Caco-2 (cell line): ENCODE data around the gene PPFIA1. TPM values are rescaled to one million over a fixed set of nuclear protein-coding genes. Genes with fewer than 3 reads are reported as not detected.

ENCODE experiments used
- BruUV-seq: library from RNA; stranded (reverse); fragments of 400-500 nt; replicated peaks from 2 replicates; lab custom pipeline; 2021; lab: Mats Ljungman, UMichigan
- CTCF ChIA-PET: fragments of 300-600 bp; sonication (Branson Sonifier 250); formaldehyde crosslinking; loops from one replicate; lab custom pipeline; 2022; ENCODE audit warnings: antibody characterized with exemption; lab: Charles Lee
- POLR2A ChIA-PET: fragments of 300-600 bp; sonication (Branson Sonifier 250); formaldehyde crosslinking; loops from one replicate; lab custom pipeline; 2022; ENCODE audit warnings: antibody characterized with exemption; lab: Charles Lee
- DNase-seq, 2 experiments: peaks; one replicate each; pipeline versions ENCODE4 v3.0.0 to v3.0.0-alpha.2; 2020 to 2022
- H3K27me3 ChIP-seq: replicated peaks from 2 replicates; pipeline ENCODE4 v1.6.0; 2011; ENCODE audit warnings: low read length; ENCODE audit not compliant: control insufficient read depth, insufficient read depth
- H3K36me3 ChIP-seq: 2 replicates; pipeline ENCODE4 v1.5.1; 2011; ENCODE audit warnings: low read length; ENCODE audit not compliant: control insufficient read depth, insufficient read depth
- H3K4me1 ChIP-seq: fragments of 250-450 bp; sonication (Bioruptor Pico); 2 replicates; pipeline ENCODE4 v1.5.1; 2020; ENCODE audit warnings: mild to moderate bottlenecking
- H3K4me3 ChIP-seq: 2 replicates; pipeline ENCODE4 v1.5.1; 2011; ENCODE audit warnings: low read depth, mild to moderate bottlenecking, control low read depth, low read length
- H3K9me3 ChIP-seq: fragments of 250-450 bp; sonication (Bioruptor Pico); 2 replicates; pipeline ENCODE4 v1.5.1; 2020; ENCODE audit warnings: mild to moderate bottlenecking, moderate library complexity
- H3K27ac Mint-ChIP-seq: one replicate; pipeline ENCODE4 v1.8.0; 2022; ENCODE audit warnings: mixed read lengths; ENCODE audit not compliant: unreplicated experiment
- H3K27me3 Mint-ChIP-seq: one replicate; pipeline ENCODE4 v1.8.0; 2022; ENCODE audit warnings: mixed read lengths; ENCODE audit not compliant: insufficient read depth, unreplicated experiment
- H3K36me3 Mint-ChIP-seq: one replicate; pipeline ENCODE4 v1.8.0; 2022; ENCODE audit warnings: mild to moderate bottlenecking, mixed read lengths; ENCODE audit not compliant: insufficient read depth, unreplicated experiment
- H3K4me1 Mint-ChIP-seq: one replicate; pipeline ENCODE4 v1.8.0; 2022; ENCODE audit warnings: low read depth, mixed read lengths; ENCODE audit not compliant: unreplicated experiment
- H3K4me3 Mint-ChIP-seq: one replicate; pipeline ENCODE4 v1.8.0; 2022; ENCODE audit warnings: mild to moderate bottlenecking, moderate library complexity, mixed read lengths; ENCODE audit not compliant: unreplicated experiment
- H3K9me3 Mint-ChIP-seq: one replicate; pipeline ENCODE4 v1.8.0; 2022; ENCODE audit warnings: mixed read lengths; ENCODE audit not compliant: unreplicated experiment
- CTCF ChIP-seq, 2 experiments: fragments of 200-600 bp in 1 of 2; IDR thresholded peaks; 1 replicate in 1 of 2; 2 replicates in 1 of 2; pipeline versions ENCODE4 v1.5.1 to v1.8.0; 2011 to 2022; ENCODE audit warnings: antibody characterized with exemption in 1 of 2, control low read depth in 1 of 2, inconsistent platforms in 1 of 2, low read depth in 1 of 2, low read length in 1 of 2, mild to moderate bottlenecking in 1 of 2, moderate library complexity in 1 of 2; ENCODE audit not compliant: insufficient read depth in 1 of 2, severe bottlenecking in 1 of 2, unreplicated experiment in 1 of 2
- intact Hi-C: fragments of 100-400 bp; cut with micrococcal nuclease; formaldehyde crosslinking; loops from one replicate; pipeline ENCODE4 v1.10.0; 2022; ENCODE audit not compliant: unreplicated experiment
- total RNA-seq: library from RNA; stranded (reverse); gene quantifications from 2 replicates; pipeline ENCODE4 v1.2.3, GENCODE V29; 2022

PPFIA1 gene
- total RNA-seq, 1 experiment from 2014 or later: 148 TPM

GRCh38 chr11:70348191-70348590 lies 77.7 kb downstream of the PPFIA1 start:
- H3K36me3 ChIP-seq: peaks cover 6% of the 10 kb centered on the region
- Mint-ChIP-seq H3K27ac (no peak overlapping the region), H3K9me3 (no peaks in the 10 kb centered on the region), H3K4me3 (no peak overlapping the region), H3K4me1 (no peaks in the 10 kb centered on the region), H3K36me3 (peaks cover 90% of the 10 kb centered on the region), H3K27me3 (no peaks in the 10 kb centered on the region)
- no peaks in the 10 kb centered on the region for H3K27me3 ChIP-seq
- H3K9me3 ChIP-seq: no peaks in the 10 kb centered on the region
- no peak for DNase-seq
- H3K4me1 ChIP-seq: no peaks in the 10 kb centered on the region
- intact Hi-C loops: no loop called here
- H3K4me3 ChIP-seq: no peak overlapping the region
- ChIA-PET CTCF (no interaction called here), POLR2A (no interaction called here)
- BruUV-seq: no TSS peak
- TF ChIP-seq CTCF (IDR thresholded peaks at IDR 0.05; ENCODE audit: insufficient read depth in 1 of 2, low read depth in 1 of 2, low read length in 1 of 2, severe bottlenecking in 1 of 2, unreplicated experiment in 1 of 2): no peak

GRCh38 chr11:70348608-70349007 lies 78.1 kb downstream of the PPFIA1 start:
- no peaks in the 10 kb centered on the region for H3K27me3 Mint-ChIP-seq

DNA sequence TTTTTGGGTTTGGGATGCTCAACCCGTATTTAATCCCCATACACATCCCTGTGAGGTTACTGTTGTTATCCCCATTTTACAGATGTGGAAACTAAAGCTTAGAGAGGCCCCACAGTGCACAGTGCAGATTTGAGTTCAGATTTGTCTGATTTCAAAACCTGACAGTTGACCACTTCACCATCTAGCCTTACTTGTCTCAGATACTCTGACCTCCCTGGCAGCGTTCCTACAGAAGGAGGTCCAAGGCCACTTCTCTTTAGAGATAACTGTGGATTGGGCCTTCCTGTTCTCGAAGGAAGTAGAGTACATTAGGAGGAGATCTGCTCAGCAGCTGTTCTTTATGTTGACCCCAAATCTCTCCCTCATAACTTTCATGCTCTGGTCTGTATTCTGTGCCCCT lies 81.2 kb downstream of the PPFIA1 start:
- no peaks in the 10 kb centered on the region for H3K27me3 ChIP-seq
- H3K4me3 Mint-ChIP-seq: no peak overlapping the region
- H3K36me3 ChIP-seq: peaks cover 8% of the 10 kb centered on the region; the same call in 1 of the 2 replicates
- H3K4me1 Mint-ChIP-seq: no peaks in the 10 kb centered on the region
- intact Hi-C loops: no loop called here
- POLR2A ChIA-PET: no interaction called here
- no peaks in the 10 kb centered on the region for H3K4me1 ChIP-seq
- peaks cover 95% of the 10 kb centered on the region for H3K36me3 Mint-ChIP-seq
- H3K4me3 ChIP-seq: no peak overlapping the region
- no TSS peak for BruUV-seq
- H3K9me3 Mint-ChIP-seq: no peaks in the 10 kb centered on the region
- no peaks in the 10 kb centered on the region for H3K27me3 Mint-ChIP-seq
- DNase-seq: no peak
- H3K9me3 ChIP-seq: no peaks in the 10 kb centered on the region
- no peak for TF ChIP-seq CTCF (IDR thresholded peaks at IDR 0.05; ENCODE audit: insufficient read depth in 1 of 2, low read depth in 1 of 2, low read length in 1 of 2, severe bottlenecking in 1 of 2, unreplicated experiment in 1 of 2)
- H3K27ac Mint-ChIP-seq: no peak overlapping the region
- CTCF ChIA-PET: no interaction called here

More at GRCh38 chr11:70348608-70349007, 78.1 kb downstream of the PPFIA1 start:
- CTCF ChIA-PET: no interaction called here
- no peak overlapping the region for H3K27ac Mint-ChIP-seq
- no peaks in the 10 kb centered on the region for H3K9me3 Mint-ChIP-seq
- Histone ChIP-seq H3K27me3 (no peaks in the 10 kb centered on the region), H3K9me3 (no peaks in the 10 kb centered on the region), H3K4me3 (no peak overlapping the region), H3K36me3 (peaks cover 6% of the 10 kb centered on the region), H3K4me1 (no peaks in the 10 kb centered on the region)
- intact Hi-C loops: no loop called here
- no peak for TF ChIP-seq CTCF (IDR thresholded peaks at IDR 0.05; ENCODE audit: insufficient read depth in 1 of 2, low read depth in 1 of 2, low read length in 1 of 2, severe bottlenecking in 1 of 2, unreplicated experiment in 1 of 2)
- POLR2A ChIA-PET: no interaction called here
- H3K4me1 Mint-ChIP-seq: no peaks in the 10 kb centered on the region
- no peak overlapping the region for H3K4me3 Mint-ChIP-seq
- BruUV-seq: no TSS peak
- DNase-seq: no peak
- H3K36me3 Mint-ChIP-seq: peaks cover 90% of the 10 kb centered on the region
